ENCODE results near the gene NXNL1.
A peak's percentile ranks its signal among the peaks of the same experiment; 100 is the strongest.

Gene NXNL1

GRCh38 chr19:17455308-17456123 lies 5.2 kb downstream of the NXNL1 start:
- DNase-seq (ENCODE audit: low read depth), result no peak

GRCh38 chr19:17454576-17455071 lies 6.1 kb downstream of the NXNL1 start:
- no peak for DNase-seq (ENCODE audit: low read depth)

- no peak for DNase-seq (ENCODE audit: low read depth)
Measured at GRCh38 chr19:17451820-17452219, 8.9 kb downstream of the NXNL1 start.

GRCh38 chr19:17450264-17451075 lies 10.3 kb downstream of the NXNL1 start:
- DNase-seq (ENCODE audit: low read depth), result no peak

GRCh38 chr19:17448131-17448967 lies 12.4 kb downstream of the NXNL1 start, which contains the start of gene TMEM221:
TMEM221 (minus strand) TSS chr19:17448668; CDS start chr19:17448462, 206 bp downstream.
- DNase-seq (ENCODE audit: low read depth), result peak; percentile 41

- DNase-seq (ENCODE audit: low read depth), result no peak
Measured at GRCh38 chr19:17447704-17448130, 13.0 kb downstream of the NXNL1 start.

GRCh38 chr19:17445526-17446165 lies 15.1 kb downstream of the NXNL1 start:
- no peak for DNase-seq (ENCODE audit: low read depth)

- no peak for DNase-seq (ENCODE audit: low read depth)
Measured at GRCh38 chr19:17441241-17442021, 19.3 kb downstream of the NXNL1 start.

- DNase-seq (ENCODE audit: low read depth), result no peak
Measured at GRCh38 chr19:17436874-17437267, 23.9 kb downstream of the NXNL1 start.

GRCh38 chr19:17436094-17436873 lies 24.4 kb downstream of the NXNL1 start:
- DNase-seq (ENCODE audit: low read depth), result no peak

GRCh38 chr19:17435218-17435617 lies 25.5 kb downstream of the NXNL1 start:
- DNase-seq (ENCODE audit: low read depth), result no peak

- DNase-seq (ENCODE audit: low read depth), result no peak
Measured at GRCh38 chr19:17431417-17431816, 29.3 kb downstream of the NXNL1 start.

- DNase-seq (ENCODE audit: low read depth), result no peak
Measured at GRCh38 chr19:17429641-17430113, 31.0 kb downstream of the NXNL1 start.

GRCh38 chr19:17424743-17425365 lies 35.9 kb downstream of the NXNL1 start:
- DNase-seq (ENCODE audit: low read depth), result no peak

GRCh38 chr19:17423429-17424208 lies 37.1 kb downstream of the NXNL1 start:
- no peak for DNase-seq (ENCODE audit: low read depth)

GRCh38 chr19:17421942-17422341 lies 38.8 kb downstream of the NXNL1 start:
- no peak for DNase-seq (ENCODE audit: low read depth)

- no peak for DNase-seq (ENCODE audit: low read depth)
Measured at GRCh38 chr19:17420475-17420924, 40.2 kb downstream of the NXNL1 start.

All from activated T-helper 1 cell treated with Interleukin-2 at 50 U/mL for 16 hours (primary cell).